WTC11 (cell line): ENCODE measurements around the gene PLXDC2. TPM values are rescaled to one million over a fixed set of nuclear protein-coding genes. Genes with fewer than 3 reads are reported as not detected.

Experiments used
- ATAC-seq: fragments of 200-7000 bp; cut with Tn5 transposase; 2 replicates; pipeline ENCODE4 v1.10.0; 2021; ENCODE audit warnings: mild to moderate bottlenecking, moderate library complexity
- CTCF ChIA-PET: fragments of 300-600 bp; sonication (Branson Sonifier 250); formaldehyde crosslinking; loops from one replicate; lab custom pipeline; 2021; ENCODE audit warnings: antibody characterized with exemption; lab: Charles Lee
- POLR2A ChIA-PET: fragments of 350-600 bp; sonication (Branson Sonifier 250); formaldehyde crosslinking; loops from one replicate; lab custom pipeline; 2021; ENCODE audit warnings: antibody characterized with exemption; lab: Charles Lee
- DNase-seq: peaks from one replicate; pipeline ENCODE4 v3.0.0; 2021; ENCODE audit warnings: low spot score
- H3K27ac Mint-ChIP-seq: 2 replicates; pipeline ENCODE4 v1.8.0; 2021; ENCODE audit warnings: mixed read lengths
- H3K27me3 Mint-ChIP-seq: 2 replicates; pipeline ENCODE4 v1.8.0; 2021; ENCODE audit warnings: low read depth, mild to moderate bottlenecking, moderate library complexity, mixed read lengths
- H3K36me3 Mint-ChIP-seq: 2 replicates; pipeline ENCODE4 v1.8.0; 2021; ENCODE audit warnings: mixed read lengths
- H3K4me1 Mint-ChIP-seq: 2 replicates; pipeline ENCODE4 v1.8.0; 2022; ENCODE audit warnings: mixed read lengths
- H3K4me3 Mint-ChIP-seq: 2 replicates; pipeline ENCODE4 v1.8.0; 2021; ENCODE audit warnings: mild to moderate bottlenecking, moderate library complexity, mixed read lengths
- H3K9me3 Mint-ChIP-seq: 2 replicates; pipeline ENCODE4 v1.8.0; 2021; ENCODE audit warnings: mixed read lengths
- CBFB ChIP-seq: sonication (generic); formaldehyde crosslinking; IDR thresholded peaks from 2 replicates; pipeline ENCODE4 v1.8.1; 2022; ENCODE audit warnings: mild to moderate bottlenecking, low read depth, missing genetic modification reagents
- CTCF ChIP-seq: fragments of 200-600 bp; IDR thresholded peaks from 2 replicates; pipeline ENCODE4 v1.8.0; 2022; ENCODE audit warnings: antibody characterized with exemption
- E2F4 ChIP-seq: sonication (generic); formaldehyde crosslinking; IDR thresholded peaks from 2 replicates; pipeline ENCODE4 v1.8.1; 2022; ENCODE audit warnings: low read depth, mild to moderate bottlenecking, moderate library complexity, missing genetic modification reagents, borderline replicate concordance
- EMX1 ChIP-seq: fragments of 250-450 bp; sonication (Bioruptor Pico); IDR thresholded peaks from 2 replicates; pipeline ENCODE4 v1.8.0; 2021; ENCODE audit warnings: mild to moderate bottlenecking
- ERG ChIP-seq: fragments of 250-450 bp; sonication (Bioruptor Pico); IDR thresholded peaks from 2 replicates; pipeline ENCODE4 v1.8.0; 2021; ENCODE audit warnings: mild to moderate bottlenecking
- FOXP1 ChIP-seq: sonication (generic); formaldehyde crosslinking; IDR thresholded peaks from 2 replicates; pipeline ENCODE4 v1.8.0; 2022; ENCODE audit warnings: missing genetic modification reagents, mild to moderate bottlenecking, moderate library complexity, borderline replicate concordance
- FOXP4 ChIP-seq: sonication (generic); formaldehyde crosslinking; IDR thresholded peaks from 2 replicates; pipeline ENCODE4 v1.8.0; 2022; ENCODE audit warnings: mild to moderate bottlenecking, missing genetic modification reagents
- HMGA2 ChIP-seq: fragments of 250-450 bp; sonication (Bioruptor Pico); IDR thresholded peaks from 2 replicates; pipeline ENCODE4 v1.4.0; 2021; ENCODE audit warnings: mild to moderate bottlenecking, moderate library complexity
- IRF2 ChIP-seq: sonication (generic); formaldehyde crosslinking; IDR thresholded peaks from 2 replicates; pipeline ENCODE4 v1.8.0; 2022; ENCODE audit warnings: low read depth, missing genetic modification reagents, borderline replicate concordance
- RELA ChIP-seq: sonication (generic); formaldehyde crosslinking; IDR thresholded peaks from 2 replicates; pipeline ENCODE4 v1.8.1; 2022; ENCODE audit warnings: missing genetic modification reagents, mild to moderate bottlenecking, borderline replicate concordance
- SMAD3 ChIP-seq: sonication (generic); formaldehyde crosslinking; IDR thresholded peaks from 2 replicates; pipeline ENCODE4 v1.8.0; 2022; ENCODE audit warnings: missing genetic modification reagents, mild to moderate bottlenecking, borderline replicate concordance
- SOX15 ChIP-seq: fragments of 250-450 bp; sonication (Bioruptor Pico); IDR thresholded peaks from 2 replicates; pipeline ENCODE4 v1.9.0; 2021; ENCODE audit warnings: mild to moderate bottlenecking
- TEAD1 ChIP-seq: sonication (generic); formaldehyde crosslinking; IDR thresholded peaks from 2 replicates; pipeline ENCODE4 v1.8.0; 2022; ENCODE audit warnings: mild to moderate bottlenecking, missing genetic modification reagents
- TP53 ChIP-seq: sonication (generic); formaldehyde crosslinking; IDR thresholded peaks from 2 replicates; pipeline ENCODE4 v1.8.1; 2023; ENCODE audit warnings: mild to moderate bottlenecking, missing genetic modification reagents
- ZBTB43 ChIP-seq: sonication (generic); formaldehyde crosslinking; IDR thresholded peaks from 2 replicates; pipeline ENCODE4 v1.8.1; 2023; ENCODE audit warnings: mild to moderate bottlenecking, missing genetic modification reagents
- ZNF263 ChIP-seq: sonication (generic); formaldehyde crosslinking; IDR thresholded peaks from 2 replicates; pipeline ENCODE4 v1.8.1; 2022; ENCODE audit warnings: low read depth, mild to moderate bottlenecking, moderate library complexity, missing genetic modification reagents
- ZNF425 ChIP-seq: fragments of 250-450 bp; sonication (Bioruptor Pico); conservative IDR thresholded peaks from 2 replicates; pipeline ENCODE4 v1.9.0; 2021; ENCODE audit warnings: mild to moderate bottlenecking
- ZNF512 ChIP-seq: sonication (generic); formaldehyde crosslinking; IDR thresholded peaks from 2 replicates; pipeline ENCODE4 v1.8.1; 2022; ENCODE audit warnings: missing genetic modification reagents, borderline replicate concordance
- total RNA-seq: library from RNA; stranded (reverse); gene quantifications from 3 replicates; pipeline ENCODE4 v1.2.3, GENCODE V29; 2021

PLXDC2 gene
- total RNA-seq, 1 experiment from 2014 or later: 31.7 TPM

GRCh38 chr10:19931894-19932590 lies 115.8 kb downstream of the PLXDC2 start:
- ATAC-seq (no peak), DNase-seq (no peak)
- Mint-ChIP-seq H3K27me3 (no peaks in the 10 kb centered on the region), H3K27ac (peak overlapping the region; percentile 40; the same call in 1 of the 2 replicates), H3K9me3 (no peaks in the 10 kb centered on the region), H3K4me1 (peaks cover 31% of the 10 kb centered on the region), H3K36me3 (peaks cover 9% of the 10 kb centered on the region; the same call in 1 of the 2 replicates), H3K4me3 (no peak overlapping the region)
- ChIA-PET CTCF (interaction anchor here (1.6 kb wide), 1 partner anchor 10 kb away, joined by 5 read pairs; no protein-coding TSS in a partner anchor), POLR2A (no interaction called here)
- no peak for TF ChIP-seq CTCF
- TF ChIP-seq SOX15: no peak
- no peak for TF ChIP-seq HMGA2
- no peak for TF ChIP-seq ZNF263 (CRISPR knock-in tag)
- no peak for TF ChIP-seq IRF2 (CRISPR knock-in tag)
- TF ChIP-seq FOXP1: no peak
- no peak for TF ChIP-seq SMAD3
- TF ChIP-seq FOXP4 (CRISPR knock-in tag): no peak
- TF ChIP-seq CBFB (CRISPR knock-in tag): no peak
- no peak for TF ChIP-seq TP53
- no peak for TF ChIP-seq RELA (CRISPR knock-in tag)
- TF ChIP-seq ZBTB43: no peak
- no peak for TF ChIP-seq ERG (CRISPR knock-in tag)
- TF ChIP-seq ZNF425: no peak
- TF ChIP-seq E2F4 (CRISPR knock-in tag): no peak
- TF ChIP-seq TEAD1: no peak
- TF ChIP-seq EMX1: no peak
- TF ChIP-seq ZNF512: no peak
